HL-60 (cell line): Measurements from ENCODE around the gene PRPF38B.

Experiments
- DNase-seq, 2 experiments: peaks; one replicate each; pipeline ENCODE4 v3.0.0-alpha.2; 2010 to 2020; ENCODE audit warnings: low read depth in 1 of 2, low spot score in 1 of 2
- H3K27ac ChIP-seq: fragments of 250-450 bp; sonication (Bioruptor Pico); replicated peaks from 2 replicates; pipeline ENCODE4 v1.5.1; 2020; ENCODE audit warnings: mild to moderate bottlenecking, moderate library complexity
- H3K27me3 ChIP-seq: fragments of 250-450 bp; sonication (Bioruptor Pico); 2 replicates; pipeline ENCODE4 v1.5.1; 2021; ENCODE audit warnings: mild to moderate bottlenecking, moderate library complexity; ENCODE audit not compliant: insufficient read depth, poor library complexity, severe bottlenecking
- H3K4me3 ChIP-seq: replicated peaks from 2 replicates; pipeline ENCODE4 v1.5.1; 2011; ENCODE audit warnings: mild to moderate bottlenecking, control low read depth, low read length; ENCODE audit not compliant: insufficient read depth
- CTCF ChIP-seq: IDR thresholded peaks from one replicate; pipeline ENCODE4 v1.5.1; 2011; ENCODE audit warnings: low read length, control low read depth, inconsistent platforms; ENCODE audit not compliant: insufficient read depth
- GABPA ChIP-seq: IDR thresholded peaks from 2 replicates; pipeline ENCODE4 v1.6.1; 2012; ENCODE audit warnings: low read depth
- POLR2AphosphoS5 ChIP-seq: IDR thresholded peaks from 2 replicates; pipeline ENCODE4 v1.6.1; 2012; ENCODE audit warnings: low read depth
- REST ChIP-seq: IDR thresholded peaks from 2 replicates; pipeline ENCODE4 v1.6.1; 2012; ENCODE audit warnings: low read depth; ENCODE audit not compliant: insufficient replicate concordance
- SPI1 ChIP-seq: IDR thresholded peaks from 2 replicates; pipeline ENCODE4 v1.6.1; 2012; ENCODE audit warnings: low read depth, mild to moderate bottlenecking, borderline replicate concordance

The PRPF38B gene

GRCh38 chr1:108645564-108646184, 46.4 kb upstream of the PRPF38B start:
- Histone ChIP-seq H3K27me3 (no peaks in the 10 kb centered on the region), H3K4me3 (no peak overlapping the region), H3K27ac (peak overlapping the region; percentile 88)
- no peak for TF ChIP-seq REST
- no peak for TF ChIP-seq SPI1
- no peak for TF ChIP-seq GABPA
- no peak for TF ChIP-seq CTCF
- TF ChIP-seq POLR2AphosphoS5, result no peak
- DNase-seq, result no peak

- H3K27me3 ChIP-seq, result no peaks in the 10 kb centered on the region
- peak overlapping the region; percentile 88 for H3K27ac ChIP-seq
- no peak for DNase-seq
- TF ChIP-seq GABPA, result no peak
- no peak for TF ChIP-seq POLR2AphosphoS5
- no peak for TF ChIP-seq SPI1
- TF ChIP-seq CTCF, result no peak
- no peak for TF ChIP-seq REST
- no peak overlapping the region for H3K4me3 ChIP-seq
Observed at GRCh38 chr1:108646265-108646647, 45.9 kb upstream of the PRPF38B start.

GRCh38 chr1:108646648-108647269, 45.4 kb upstream of the PRPF38B start:
- H3K4me3 ChIP-seq, result no peak overlapping the region
- H3K27ac ChIP-seq, result peak overlapping the region; percentile 88

More at GRCh38 chr1:108646648-108647269, 45.4 kb upstream of the PRPF38B start:
- DNase-seq, result peak; percentile 95 to 100
- TF ChIP-seq POLR2AphosphoS5 (peak; percentile 91), CTCF (no peak), SPI1 (0 out of 2 replicates have a peak, but pooled peaks have one; percentile 2), GABPA (peak; percentile 44; the same call in 1 of the 2 replicates), REST (no peak)
- no peaks in the 10 kb centered on the region for H3K27me3 ChIP-seq
